ENCODE measurements around the gene BEGAIN.
A peak's percentile ranks its signal among the peaks of the same experiment; 100 is the strongest.

BEGAIN gene

GRCh38 chr14:100589760-100590469, 2.7 kb upstream of the BEGAIN start:
- Histone ChIP-seq H3K4me1 (ENCODE audit: control insufficient read depth in 2 of 2, insufficient read depth in 1 of 2, low read depth in 1 of 2, low read length in 2 of 2) (peaks cover 2 to 24% of the 10 kb centered on the region in 2 donors), H3K4me3 (ENCODE audit: low read length in 2 of 2) (no peak overlapping the region), H2BK12ac (ENCODE audit: low read length) (no peak overlapping the region), H3K9ac (ENCODE audit: low read depth, low read length, poor library complexity) (no peak overlapping the region), H4K91ac (ENCODE audit: low read depth, low read length, poor library complexity) (no peak overlapping the region), H3K9me3 (replicated peaks in 1 of 2; ENCODE audit: control insufficient read depth in 2 of 2, insufficient read depth in 1 of 2, low read depth in 1 of 2, low read length in 2 of 2) (no peaks in the 10 kb centered on the region), H3K79me1 (ENCODE audit: low read depth, low read length) (peaks cover 1% of the 10 kb centered on the region), H3K36me3 (replicated peaks in 1 of 2; ENCODE audit: control insufficient read depth in 2 of 2, insufficient read depth in 2 of 2, low read length in 2 of 2) (no peaks in the 10 kb centered on the region), H2BK15ac (ENCODE audit: low read length) (no peak overlapping the region), H2BK120ac (ENCODE audit: low read depth, low read length) (no peak overlapping the region), H2AFZ (ENCODE audit: low read length) (no peak overlapping the region), H4K8ac (ENCODE audit: low read depth, low read length) (no peak overlapping the region), H3K4me2 (ENCODE audit: insufficient read depth, low read length, poor library complexity, severe bottlenecking) (no peak overlapping the region), H2AK5ac (ENCODE audit: low read depth, low read length) (peak overlapping the region; percentile 99), H3K18ac (ENCODE audit: low read length) (peak overlapping the region; percentile 41), H2BK5ac (ENCODE audit: low read length) (no peak overlapping the region), H3K14ac (ENCODE audit: low read length) (no peak overlapping the region), H3K23ac (ENCODE audit: low read depth, low read length, poor library complexity) (no peak overlapping the region), H3K27ac (replicated peaks; ENCODE audit: low read length) (no peak overlapping the region), H3K27me3 (ENCODE audit: control insufficient read depth in 3 of 3, insufficient read depth in 3 of 3, low read depth in 1 of 3, low read length in 3 of 3) (peaks cover 2 to 72% (median 21%) of the 10 kb centered on the region in 3 experiments), H3K4ac (ENCODE audit: low read length) (no peak overlapping the region)
- no peak for DNase-seq (ENCODE audit: low spot score)
- no CpG with 5 or more reads among the region's 8 CpGs for WGBS, 2 donors (ENCODE audit: extremely low coverage in 2 of 2, insufficient read length in 2 of 2, insufficient replicate concordance in 1 of 2)

- Histone ChIP-seq H3K9me3 (replicated peaks in 1 of 2; ENCODE audit: control insufficient read depth in 2 of 2, insufficient read depth in 1 of 2, low read depth in 1 of 2, low read length in 2 of 2) (no peaks in the 10 kb centered on the region), H3K36me3 (replicated peaks in 1 of 2; ENCODE audit: control insufficient read depth in 2 of 2, insufficient read depth in 2 of 2, low read length in 2 of 2) (no peaks in the 10 kb centered on the region), H3K79me1 (ENCODE audit: low read depth, low read length) (peaks cover 1% of the 10 kb centered on the region), H2BK12ac (ENCODE audit: low read length) (peak overlapping the region; percentile 93), H3K18ac (ENCODE audit: low read length) (peak overlapping the region; percentile 88), H3K27me3 (ENCODE audit: control insufficient read depth in 3 of 3, insufficient read depth in 3 of 3, low read depth in 1 of 3, low read length in 3 of 3) (peaks cover 2 to 75% (median 21%) of the 10 kb centered on the region in 3 experiments), H3K4ac (ENCODE audit: low read length) (no peak overlapping the region), H3K4me2 (ENCODE audit: insufficient read depth, low read length, poor library complexity, severe bottlenecking) (no peak overlapping the region), H3K14ac (ENCODE audit: low read length) (peak overlapping the region; percentile 90), H4K91ac (ENCODE audit: low read depth, low read length, poor library complexity) (peak overlapping the region; percentile 87), H3K27ac (replicated peaks; ENCODE audit: low read length) (no peak overlapping the region), H3K4me3 (ENCODE audit: low read length in 2 of 2) (no peak overlapping the region), H3K9ac (ENCODE audit: low read depth, low read length, poor library complexity) (no peak overlapping the region), H2BK120ac (ENCODE audit: low read depth, low read length) (no peak overlapping the region), H2BK15ac (ENCODE audit: low read length) (peak overlapping the region; percentile 97), H2AFZ (ENCODE audit: low read length) (no peak overlapping the region), H2AK5ac (ENCODE audit: low read depth, low read length) (peak overlapping the region; percentile 99), H4K8ac (ENCODE audit: low read depth, low read length) (no peak overlapping the region), H2BK5ac (ENCODE audit: low read length) (no peak overlapping the region), H3K4me1 (ENCODE audit: control insufficient read depth in 2 of 2, insufficient read depth in 1 of 2, low read depth in 1 of 2, low read length in 2 of 2) (peaks cover 2 to 22% of the 10 kb centered on the region in 2 donors), H3K23ac (ENCODE audit: low read depth, low read length, poor library complexity) (peak overlapping the region; percentile 75)
- DNase-seq (ENCODE audit: low spot score), result no peak
- no CpG with 5 or more reads among the region's 13 CpGs for WGBS, 2 donors (ENCODE audit: extremely low coverage in 2 of 2, insufficient read length in 2 of 2, insufficient replicate concordance in 1 of 2)
Measured at GRCh38 chr14:100589071-100589759, 2.0 kb upstream of the BEGAIN start.

- H3K9ac ChIP-seq (ENCODE audit: low read depth, low read length, poor library complexity), result no peak overlapping the region
- H3K36me3 ChIP-seq (replicated peaks in 1 of 2; ENCODE audit: control insufficient read depth in 2 of 2, insufficient read depth in 2 of 2, low read length in 2 of 2), result no peaks in the 10 kb centered on the region
- no peak overlapping the region for H2AFZ ChIP-seq (ENCODE audit: low read length)
- H3K18ac ChIP-seq (ENCODE audit: low read length), result peak overlapping the region; percentile 88
- no peak overlapping the region for H3K4ac ChIP-seq (ENCODE audit: low read length)
- H4K8ac ChIP-seq (ENCODE audit: low read depth, low read length), result no peak overlapping the region
- H2BK5ac ChIP-seq (ENCODE audit: low read length), result no peak overlapping the region
- H3K4me3 ChIP-seq (ENCODE audit: low read length in 2 of 2), result no peak overlapping the region
- no peak overlapping the region for H3K4me2 ChIP-seq (ENCODE audit: insufficient read depth, low read length, poor library complexity, severe bottlenecking)
- DNase-seq (ENCODE audit: low spot score), result no peak
- no peaks in the 10 kb centered on the region for H3K9me3 ChIP-seq (replicated peaks in 1 of 2; ENCODE audit: control insufficient read depth in 2 of 2, insufficient read depth in 1 of 2, low read depth in 1 of 2, low read length in 2 of 2)
- H2AK5ac ChIP-seq (ENCODE audit: low read depth, low read length), result peak overlapping the region; percentile 99
- no CpG with 5 or more reads among the region's 10 CpGs for WGBS, 2 donors (ENCODE audit: extremely low coverage in 2 of 2, insufficient read length in 2 of 2, insufficient replicate concordance in 1 of 2)
- H2BK120ac ChIP-seq (ENCODE audit: low read depth, low read length), result no peak overlapping the region
- H3K79me1 ChIP-seq (ENCODE audit: low read depth, low read length), result peaks cover 1% of the 10 kb centered on the region
- H3K23ac ChIP-seq (ENCODE audit: low read depth, low read length, poor library complexity), result no peak overlapping the region
- H3K27me3 ChIP-seq (ENCODE audit: control insufficient read depth in 3 of 3, insufficient read depth in 3 of 3, low read depth in 1 of 3, low read length in 3 of 3), result peaks cover 2 to 78% (median 21%) of the 10 kb centered on the region in 3 experiments
- peak overlapping the region; percentile 93 for H2BK12ac ChIP-seq (ENCODE audit: low read length)
- peak overlapping the region; percentile 87 for H4K91ac ChIP-seq (ENCODE audit: low read depth, low read length, poor library complexity)
- H3K27ac ChIP-seq (replicated peaks; ENCODE audit: low read length), result no peak overlapping the region
- H2BK15ac ChIP-seq (ENCODE audit: low read length), result peak overlapping the region; percentile 97
- H3K4me1 ChIP-seq (ENCODE audit: control insufficient read depth in 2 of 2, insufficient read depth in 1 of 2, low read depth in 1 of 2, low read length in 2 of 2), result peaks cover 2 to 22% of the 10 kb centered on the region in 2 donors
- peak overlapping the region; percentile 90 for H3K14ac ChIP-seq (ENCODE audit: low read length)
Measured at GRCh38 chr14:100588671-100589070, 1.5 kb upstream of the BEGAIN start.

- Histone ChIP-seq H3K4ac (ENCODE audit: low read length) (no peak overlapping the region), H2AK5ac (ENCODE audit: low read depth, low read length) (peak overlapping the region; percentile 27), H3K4me1 (ENCODE audit: control insufficient read depth in 2 of 2, insufficient read depth in 1 of 2, low read depth in 1 of 2, low read length in 2 of 2) (peaks cover 2 to 22% of the 10 kb centered on the region in 2 donors), H3K27me3 (ENCODE audit: control insufficient read depth in 3 of 3, insufficient read depth in 3 of 3, low read depth in 1 of 3, low read length in 3 of 3) (peaks cover 2 to 82% (median 21%) of the 10 kb centered on the region in 3 experiments), H3K27ac (replicated peaks; ENCODE audit: low read length) (no peak overlapping the region), H3K23ac (ENCODE audit: low read depth, low read length, poor library complexity) (peak overlapping the region; percentile 46), H3K14ac (ENCODE audit: low read length) (peak overlapping the region; percentile 17), H3K4me3 (ENCODE audit: low read length in 2 of 2) (no peak overlapping the region), H2BK120ac (ENCODE audit: low read depth, low read length) (no peak overlapping the region), H3K9me3 (replicated peaks in 1 of 2; ENCODE audit: control insufficient read depth in 2 of 2, insufficient read depth in 1 of 2, low read depth in 1 of 2, low read length in 2 of 2) (no peaks in the 10 kb centered on the region), H4K91ac (ENCODE audit: low read depth, low read length, poor library complexity) (peak overlapping the region; percentile 44), H2BK15ac (ENCODE audit: low read length) (peak overlapping the region; percentile 65), H2BK12ac (ENCODE audit: low read length) (peak overlapping the region; percentile 64), H3K9ac (ENCODE audit: low read depth, low read length, poor library complexity) (no peak overlapping the region), H2BK5ac (ENCODE audit: low read length) (peak overlapping the region; percentile 19), H4K8ac (ENCODE audit: low read depth, low read length) (no peak overlapping the region), H3K18ac (ENCODE audit: low read length) (peak overlapping the region; percentile 73), H3K36me3 (replicated peaks in 1 of 2; ENCODE audit: control insufficient read depth in 2 of 2, insufficient read depth in 2 of 2, low read length in 2 of 2) (no peaks in the 10 kb centered on the region), H3K79me1 (ENCODE audit: low read depth, low read length) (peaks cover 1% of the 10 kb centered on the region), H3K4me2 (ENCODE audit: insufficient read depth, low read length, poor library complexity, severe bottlenecking) (peak overlapping the region; percentile 58), H2AFZ (ENCODE audit: low read length) (no peak overlapping the region)
- WGBS, 2 donors (ENCODE audit: extremely low coverage in 2 of 2, insufficient read length in 2 of 2, insufficient replicate concordance in 1 of 2), result no CpG with 5 or more reads among the region's 15 CpGs
- no peak for DNase-seq (ENCODE audit: low spot score)
Measured at GRCh38 chr14:100587763-100588411, 670 bp upstream of the BEGAIN start.

Data from neuronal stem cell (in vitro differentiated cells).